Lower leg skin (tissue), 3 donors: ENCODE measurements around the gene FAM227B.

Source experiments
- CTCF ChIP-seq, 3 donors: fragments of 450-650 bp; IDR thresholded peaks; one replicate each; pipeline ENCODE4 v1.5.1; 2016; ENCODE audit warnings: antibody characterized with exemption in 3 of 3, mild to moderate bottlenecking in 3 of 3, moderate library complexity in 2 of 3
- POLR2A ChIP-seq, 2 donors: fragments of 450-650 bp; IDR thresholded peaks; one replicate each; pipeline ENCODE4 v1.6.1; 2016 to 2017; ENCODE audit warnings: antibody characterized with exemption in 2 of 2, mild to moderate bottlenecking in 1 of 2, moderate library complexity in 1 of 2

GRCh38 chr15:49439678-49440395 is 180.8 kb downstream of the FAM227B start:
- TF ChIP-seq CTCF (IDR thresholded peaks at IDR 0.05) (no peak), POLR2A (IDR thresholded peaks at IDR 0.05) (no peak)
